Measurements from ENCODE around the gene ROR2.

Gene ROR2

GRCh38 chr9:91515074-91515687, 434.8 kb downstream of the ROR2 start:
- TF ChIP-seq CTCF (IDR thresholded peaks at IDR 0.05; ENCODE audit: extremely low read depth, insufficient read depth, missing control alignments): no peak
- DNase-seq (ENCODE audit: low spot score): peak; percentile 36
- in situ Hi-C loops (cut with MboI; ENCODE audit: low pct_unique_long_range_greater_than_20kb, low sequenced_read_pairs, unreplicated experiment): no loop called here
